Activated CD4-positive, CD25-positive, alpha-beta regulatory T cell (primary cell): ENCODE measurements around the gene SLC28A1.

ENCODE experiments used
- DNase-seq, 4 experiments: peaks; one replicate each; lab custom pipeline; 2025; lab: John Stamatoyannopoulos, UW

Gene SLC28A1

DNA sequence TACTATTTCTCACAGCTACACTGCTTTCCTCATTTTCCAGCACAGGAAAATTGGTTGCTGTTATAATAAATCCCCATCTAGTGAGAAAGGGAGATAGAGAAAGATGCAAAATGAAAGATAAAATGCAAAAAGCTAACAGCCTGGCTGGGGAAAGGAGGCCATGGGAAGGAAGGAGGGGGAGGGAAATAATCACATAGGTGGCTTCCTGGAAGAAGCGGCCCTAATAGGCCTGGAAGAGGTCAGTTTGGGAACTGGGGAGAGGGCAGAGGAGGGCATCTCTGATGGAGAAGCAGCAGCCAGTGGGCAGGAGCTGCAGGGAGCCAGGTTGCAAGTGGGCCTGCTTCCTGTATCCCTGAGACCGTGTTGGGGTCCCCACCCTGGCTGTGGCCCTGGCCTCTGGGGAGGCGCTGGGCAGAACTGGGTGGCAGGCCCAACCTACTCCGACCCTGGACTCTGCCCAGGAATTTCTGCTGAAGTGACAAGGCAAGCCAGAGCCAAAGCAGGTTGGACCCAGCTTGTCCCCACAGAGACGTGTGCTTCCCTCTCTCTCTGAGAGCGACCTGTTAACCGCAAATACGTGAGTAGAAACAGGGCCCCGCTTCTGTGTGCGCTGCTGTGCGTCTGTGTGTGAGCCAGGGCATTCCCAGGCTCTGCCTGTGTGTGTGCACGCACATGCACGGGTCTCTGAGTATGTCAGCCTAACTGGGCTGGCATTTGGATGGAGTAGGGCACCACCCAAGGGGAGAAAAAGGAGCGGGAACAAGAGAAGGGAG, 1.9 kb downstream of the SLC28A1 start:
- DNase-seq = no peak

DNA sequence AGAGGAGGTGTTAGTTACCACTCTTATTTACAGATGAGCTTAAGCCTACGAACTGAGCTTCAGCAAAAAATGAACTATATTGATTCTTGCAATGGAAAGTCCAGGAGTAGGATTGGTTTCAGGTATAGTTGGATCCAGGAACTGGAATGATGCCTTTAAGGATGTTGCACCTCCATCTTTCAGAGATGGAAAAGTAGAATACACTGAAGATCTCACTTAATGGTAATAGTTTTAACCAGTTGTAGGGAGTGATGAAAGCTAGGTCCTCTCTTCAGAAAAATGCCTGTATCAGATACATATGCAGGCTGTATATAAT, 2.5 kb downstream of the SLC28A1 start:
- DNase-seq = no peak

DNA sequence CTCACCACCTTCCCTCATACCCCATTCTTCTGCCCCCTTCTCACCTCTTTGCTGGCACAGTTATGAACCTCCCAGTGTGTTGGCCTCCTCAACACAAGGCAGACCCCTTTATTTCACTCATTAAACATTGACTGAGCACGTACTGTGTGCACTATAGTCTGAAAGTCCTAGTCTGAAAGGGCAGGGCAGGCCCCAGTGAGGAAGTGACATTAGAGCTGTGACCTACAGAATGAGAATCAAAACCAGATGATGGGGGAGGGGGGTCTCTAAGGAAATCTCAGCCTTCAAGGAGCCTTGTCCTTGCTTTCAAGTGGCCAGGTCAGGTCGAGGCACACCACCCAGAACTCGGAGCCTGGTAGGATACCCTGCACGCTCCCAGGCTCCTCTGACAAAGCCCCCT, 3.5 kb downstream of the SLC28A1 start:
- DNase-seq = no peak

DNA sequence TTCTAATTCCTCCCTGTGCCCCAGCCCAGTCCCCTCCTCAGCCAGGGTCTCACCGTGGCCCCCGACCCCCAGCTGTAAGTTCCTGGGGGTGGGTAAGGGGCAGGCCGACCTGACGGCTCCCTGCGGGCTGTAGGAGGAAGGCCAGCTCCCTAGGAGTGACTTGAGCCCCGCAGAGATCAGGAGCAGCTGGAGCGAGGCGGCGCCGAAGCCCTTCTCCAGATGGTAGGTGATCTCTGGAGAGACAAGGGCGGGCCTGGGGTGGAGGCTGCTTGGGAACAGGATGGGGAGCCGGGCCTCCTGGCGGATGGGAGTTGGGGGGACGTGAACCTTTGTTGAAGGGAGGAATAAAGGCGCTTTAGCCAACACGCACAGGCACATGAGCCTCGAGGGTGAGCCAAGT, 4.2 kb downstream of the SLC28A1 start:
- no peak for DNase-seq

DNA sequence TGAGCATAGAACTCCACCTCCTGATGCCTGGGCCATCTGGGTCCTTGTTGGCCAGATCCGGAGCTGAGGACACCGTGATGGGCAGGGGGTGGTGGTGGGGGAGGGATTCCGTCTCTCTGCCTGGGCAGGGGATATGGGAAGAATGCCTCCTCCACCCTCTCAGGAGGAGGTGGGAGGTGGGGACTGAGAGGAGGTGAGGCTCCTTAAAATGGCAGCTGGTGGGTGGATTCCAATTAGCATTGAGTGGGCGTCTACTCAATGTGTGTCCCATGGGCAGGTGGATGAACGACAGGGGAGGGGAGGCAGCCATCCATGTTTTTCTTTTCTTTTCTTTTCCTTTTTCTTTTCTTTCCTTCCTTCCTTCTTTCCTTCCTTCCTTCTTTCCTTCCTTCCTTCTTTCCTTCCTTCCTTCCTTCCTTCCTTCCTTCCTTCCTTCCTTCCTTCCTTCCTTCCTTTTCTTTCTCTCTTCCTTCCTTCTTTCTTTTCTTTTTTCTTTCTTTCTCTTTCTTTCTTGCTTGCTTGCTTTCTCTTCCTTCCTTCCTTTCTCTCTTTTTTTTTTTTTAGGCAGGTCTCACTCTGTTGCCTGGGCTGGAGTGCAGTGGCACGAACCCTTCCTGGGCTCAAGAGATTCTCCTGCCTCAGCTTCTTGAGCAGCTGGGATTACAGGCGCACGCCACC, 5.0 kb downstream of the SLC28A1 start:
- no peak for DNase-seq

DNA sequence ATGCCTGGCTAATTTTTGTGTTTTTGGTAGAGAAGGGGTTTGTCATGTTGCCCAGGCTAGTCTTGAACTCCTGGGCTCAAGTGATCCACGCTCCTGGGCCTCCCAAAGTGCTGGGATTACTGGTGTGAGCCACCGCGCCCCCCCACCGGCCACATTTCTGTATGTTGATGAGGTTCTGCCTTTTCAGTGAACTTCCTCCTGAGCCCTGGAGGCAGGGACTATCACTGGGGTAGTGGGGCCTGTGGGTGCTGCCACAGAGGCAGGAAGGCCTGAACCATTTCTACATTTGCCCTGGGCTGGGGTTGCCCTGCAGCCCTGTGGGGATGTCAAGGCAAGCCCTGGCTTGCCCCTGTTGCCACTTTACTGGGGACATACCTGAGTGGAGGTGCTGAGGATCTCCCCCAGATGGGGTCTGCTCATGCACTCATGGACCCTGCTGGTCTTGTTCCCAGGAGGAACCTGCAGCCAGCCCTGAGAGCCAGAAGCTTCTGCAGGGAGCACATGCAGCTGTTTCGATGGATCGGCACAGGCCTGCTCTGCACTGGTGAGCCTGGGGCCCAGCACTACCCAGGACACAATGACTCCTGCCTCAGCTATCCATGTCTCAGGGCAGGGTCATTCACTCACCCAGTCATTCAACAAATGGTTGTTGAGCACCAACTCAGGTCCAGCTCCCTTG, 5.7 kb downstream of the SLC28A1 start:
- DNase-seq = no peak

DNA sequence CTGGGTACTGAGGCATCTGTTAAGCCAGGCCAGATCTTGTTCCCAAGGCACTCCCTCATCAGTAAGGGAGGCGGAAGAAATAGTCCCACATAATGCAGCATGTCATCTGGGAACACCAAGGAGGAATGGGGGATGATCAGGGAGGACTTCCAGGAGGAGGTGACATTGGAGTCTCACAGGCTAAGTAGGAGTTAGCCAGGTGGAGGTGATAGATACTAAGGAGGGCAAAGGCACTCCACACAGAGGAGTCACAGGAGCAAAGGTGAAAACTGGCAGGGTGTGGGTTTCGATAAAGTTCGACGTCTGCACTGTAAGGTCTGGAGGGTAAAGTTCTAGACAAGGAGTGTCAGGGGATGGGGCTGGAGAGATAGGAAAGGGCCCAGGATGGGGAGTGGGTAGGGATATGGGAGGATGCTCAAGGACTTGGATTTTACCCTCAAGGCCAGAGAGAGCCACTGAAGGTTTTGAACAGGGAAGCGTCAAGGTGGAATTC, 6.3 kb downstream of the SLC28A1 start:
- DNase-seq = no peak

DNA sequence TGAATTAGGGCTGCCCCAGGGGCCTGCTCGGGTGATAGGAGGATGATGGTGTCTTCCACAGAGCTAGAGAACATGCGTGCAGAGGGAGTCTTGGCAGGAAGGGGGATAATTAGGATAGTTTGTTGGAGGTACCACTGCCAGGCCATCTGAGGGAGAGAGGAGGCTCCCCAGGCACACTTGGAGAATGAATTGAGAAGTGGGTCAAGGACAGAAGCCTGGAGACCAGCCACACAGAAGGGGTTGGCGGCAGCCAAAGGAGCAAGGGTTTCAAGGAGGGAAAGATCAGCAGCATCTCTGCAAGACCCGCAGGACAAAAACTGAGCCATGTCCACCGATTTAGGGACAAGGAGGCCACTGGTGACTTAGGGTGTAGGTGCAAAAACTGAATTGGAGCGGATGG, 6.9 kb downstream of the SLC28A1 start:
- DNase-seq = no peak

DNA sequence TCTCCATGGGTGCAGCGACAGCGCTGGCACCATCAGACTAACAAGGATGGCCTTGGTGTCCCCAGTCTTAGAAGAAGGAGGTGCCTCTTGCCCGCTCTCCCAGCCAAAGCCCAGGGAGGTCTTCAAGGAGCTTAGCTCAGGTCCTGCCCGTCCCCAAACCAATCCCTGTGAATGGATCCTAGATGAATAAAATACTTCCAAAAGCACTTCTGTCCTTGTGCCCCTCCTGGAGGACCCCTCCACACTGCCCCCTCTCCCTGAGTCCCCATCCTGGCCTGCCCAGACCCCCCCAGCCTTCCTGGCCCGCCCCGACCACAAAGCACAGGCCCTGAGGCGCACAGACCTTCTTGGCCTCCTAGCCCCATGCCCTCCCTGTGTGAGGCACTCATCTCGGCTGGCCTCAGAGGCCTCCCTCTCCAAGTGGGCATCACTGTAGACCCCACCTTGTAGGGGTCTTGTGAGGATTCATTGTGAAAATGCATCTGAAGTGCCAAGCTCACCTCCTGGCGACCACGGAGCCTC, 8.4 kb downstream of the SLC28A1 start:
- DNase-seq = no peak

DNA sequence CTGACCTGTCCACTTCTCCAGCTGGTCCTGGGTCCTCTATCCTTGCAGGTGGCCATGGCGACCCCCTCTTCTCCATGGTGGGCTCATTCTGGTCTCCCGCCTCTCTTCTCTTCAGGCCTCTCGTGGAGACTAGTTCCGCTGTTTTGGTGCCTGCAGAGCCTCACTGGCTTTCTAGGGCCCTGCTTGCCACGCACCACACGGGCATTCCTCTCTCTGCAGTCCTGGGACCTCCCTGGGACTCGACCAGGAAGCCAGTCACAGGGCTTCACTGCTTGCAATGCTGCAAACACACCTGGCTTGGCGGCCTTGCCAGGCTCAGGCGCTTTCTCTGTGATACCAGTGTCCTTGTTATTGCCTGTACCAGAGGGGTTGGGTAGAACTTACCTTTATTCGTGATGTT, 9.1 kb downstream of the SLC28A1 start:
- DNase-seq = no peak

DNA sequence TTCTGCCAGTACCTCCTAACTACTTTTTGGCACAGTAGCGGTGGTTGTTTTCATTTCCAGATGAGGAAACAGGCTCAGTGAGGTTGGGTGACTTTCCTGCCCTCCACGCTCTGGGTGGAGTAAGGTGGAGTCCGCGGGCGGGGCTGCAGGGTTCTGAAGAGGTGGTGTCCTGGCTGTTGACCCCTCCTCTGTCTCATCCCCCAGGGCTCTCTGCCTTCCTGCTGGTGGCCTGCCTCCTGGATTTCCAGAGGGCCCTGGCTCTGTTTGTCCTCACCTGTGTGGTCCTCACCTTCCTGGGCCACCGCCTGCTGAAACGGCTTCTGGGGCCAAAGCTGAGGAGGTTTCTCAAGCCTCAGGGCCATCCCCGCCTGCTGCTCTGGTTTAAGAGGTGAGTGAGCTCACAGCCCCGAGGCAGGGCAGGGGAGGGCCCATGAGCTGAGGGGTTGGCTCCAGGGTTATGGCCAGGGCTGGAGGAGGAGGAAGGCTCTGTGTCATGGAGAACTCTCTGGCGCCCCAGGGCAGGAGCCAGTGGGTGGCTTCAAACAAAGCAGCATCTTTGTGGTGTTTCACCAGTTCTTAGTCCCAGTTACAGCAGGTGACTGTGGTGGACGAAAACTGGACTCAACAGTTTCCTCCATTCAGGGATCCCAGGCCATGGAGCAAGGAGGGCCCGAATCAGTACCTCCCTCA, 10.4 kb downstream of the SLC28A1 start:
- no peak for DNase-seq

DNA sequence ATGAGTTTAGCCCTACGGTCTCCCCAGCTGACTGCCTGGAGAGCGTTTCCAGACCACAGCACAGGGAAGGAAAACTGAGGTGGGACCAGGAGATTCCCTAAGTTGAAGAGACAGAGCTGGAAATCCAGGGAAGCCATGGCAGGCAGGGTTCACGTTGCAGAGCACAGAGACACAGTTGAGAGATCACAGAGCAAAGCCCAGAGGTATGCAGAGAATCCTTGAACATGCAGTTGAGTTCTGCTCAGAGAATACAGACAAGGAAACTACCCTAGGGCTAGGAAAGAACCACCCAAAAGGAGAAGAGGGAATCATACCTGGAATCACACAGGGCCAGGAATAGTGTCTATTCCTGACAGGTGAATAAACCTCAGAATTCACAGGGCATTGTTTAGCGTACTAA, 14.3 kb downstream of the SLC28A1 start:
- no peak for DNase-seq

DNA sequence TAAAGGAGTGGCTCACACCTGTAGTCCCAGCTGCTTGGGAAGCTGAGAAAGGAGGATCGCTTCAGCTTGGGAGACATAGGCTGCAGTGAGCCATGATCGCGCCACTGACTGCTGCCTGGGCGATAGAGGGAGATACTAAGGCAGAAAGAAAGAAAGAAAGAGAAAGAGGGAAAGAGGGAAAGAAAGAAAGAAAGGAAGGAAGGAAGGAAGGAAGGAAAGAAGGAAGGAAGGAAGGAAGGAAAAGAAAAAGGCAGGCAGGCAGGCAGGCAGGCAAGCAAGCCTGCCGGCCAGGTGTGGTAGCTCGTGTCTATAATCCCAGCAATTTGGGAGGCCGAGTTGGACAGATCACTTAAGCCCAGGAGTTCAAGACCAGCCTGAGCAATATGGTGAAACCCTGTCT, 15.3 kb downstream of the SLC28A1 start:
- no peak for DNase-seq

DNA sequence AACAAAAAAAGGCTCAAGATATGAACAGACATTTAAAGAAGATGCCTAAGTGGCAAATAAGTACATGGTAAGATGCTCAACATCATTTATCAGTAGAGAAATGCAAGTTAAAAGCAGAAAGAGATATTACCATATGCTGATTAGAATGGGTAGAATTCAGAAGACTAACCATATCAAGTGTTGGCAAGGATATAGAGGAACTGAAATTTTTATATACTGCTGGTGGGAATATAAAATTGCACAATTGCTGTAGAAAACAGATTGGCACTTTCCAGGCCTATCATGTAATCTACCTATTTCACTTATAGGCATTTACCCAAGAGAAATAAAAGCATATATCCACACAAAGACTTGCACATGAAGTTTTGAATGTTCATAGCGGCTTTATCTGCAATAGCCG, 17.1 kb downstream of the SLC28A1 start:
- DNase-seq = no peak

DNA sequence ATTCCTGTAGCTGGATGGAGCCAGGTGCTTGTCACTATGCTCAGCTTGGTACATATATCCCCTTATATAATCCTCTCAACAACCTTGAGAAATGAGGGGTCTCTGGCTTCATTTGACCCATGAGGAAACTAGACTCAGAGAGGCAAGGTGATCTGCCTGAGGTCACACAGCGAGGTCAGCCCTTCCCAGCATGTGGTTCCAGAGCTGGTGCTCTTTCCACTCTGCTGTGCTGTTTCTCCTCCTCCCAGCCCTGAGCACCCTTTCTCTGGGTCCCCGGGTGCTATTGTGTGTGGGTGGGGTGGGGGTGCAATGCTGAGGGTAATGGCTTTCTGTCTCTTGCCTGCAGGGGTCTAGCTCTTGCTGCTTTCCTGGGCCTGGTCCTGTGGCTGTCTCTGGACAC, 19.3 kb downstream of the SLC28A1 start:
- DNase-seq = no peak

DNA sequence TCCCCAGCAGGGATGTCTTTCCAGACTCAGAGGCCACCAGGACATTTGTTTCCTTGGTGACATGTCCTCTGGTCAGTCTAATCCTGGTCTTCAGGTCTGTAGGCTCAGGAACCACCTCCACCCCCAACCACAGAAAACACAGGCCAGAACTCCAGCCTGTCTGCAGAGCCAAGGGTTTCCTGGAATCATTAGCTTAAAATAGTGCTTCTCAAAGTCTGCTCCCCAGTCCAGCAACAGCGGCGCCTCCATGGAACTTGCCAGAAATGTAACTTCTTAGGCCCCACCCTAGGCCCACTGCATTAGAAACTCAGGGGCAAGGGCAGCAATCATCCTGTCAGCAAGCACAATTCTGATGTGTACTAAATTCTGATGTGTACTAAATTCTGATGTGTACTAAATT, 20.0 kb downstream of the SLC28A1 start:
- no peak for DNase-seq

DNA sequence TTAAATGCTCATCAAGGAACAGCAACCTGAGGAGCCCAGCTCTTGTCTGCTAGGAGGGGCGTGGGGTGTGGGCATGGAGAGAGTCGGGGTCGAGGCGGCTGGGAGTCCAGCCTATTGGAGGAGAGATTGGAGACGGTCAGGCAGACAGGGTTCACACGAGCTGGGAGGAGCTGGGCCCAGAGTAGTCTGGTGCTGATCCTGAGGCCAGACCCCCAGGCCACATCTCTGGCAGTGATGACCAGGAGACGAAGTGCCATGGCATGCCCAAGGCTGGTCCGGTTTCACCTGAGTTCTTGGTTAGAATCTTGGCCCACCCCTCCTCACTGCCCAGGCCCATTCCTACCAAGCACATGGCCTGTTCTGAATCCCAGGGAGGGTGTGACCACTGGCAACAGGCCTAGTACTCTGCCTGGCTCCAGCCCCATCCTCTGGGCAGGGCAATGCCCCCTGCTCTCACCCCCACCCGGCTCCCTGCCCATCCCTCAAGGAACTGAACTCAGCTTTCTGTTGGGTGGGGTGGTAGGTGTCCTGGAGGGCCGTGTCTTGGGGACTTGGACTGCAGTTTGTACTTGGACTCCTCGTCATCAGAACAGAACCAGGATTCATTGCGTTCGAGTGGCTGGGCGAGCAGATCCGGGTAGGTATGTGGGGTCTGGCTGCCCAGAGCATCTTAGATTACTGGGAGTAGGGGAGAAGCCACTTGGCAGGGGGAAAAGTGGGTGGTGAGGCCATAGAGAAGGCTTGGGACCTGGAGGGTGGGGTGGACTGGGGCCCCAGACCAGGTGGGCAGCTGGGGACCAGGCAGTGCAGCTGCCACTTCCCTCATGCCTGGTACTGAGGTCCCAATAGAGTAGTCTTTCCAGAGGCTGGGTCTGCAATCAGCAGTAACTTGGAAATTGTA, 20.8 kb downstream of the SLC28A1 start:
- no peak for DNase-seq

DNA sequence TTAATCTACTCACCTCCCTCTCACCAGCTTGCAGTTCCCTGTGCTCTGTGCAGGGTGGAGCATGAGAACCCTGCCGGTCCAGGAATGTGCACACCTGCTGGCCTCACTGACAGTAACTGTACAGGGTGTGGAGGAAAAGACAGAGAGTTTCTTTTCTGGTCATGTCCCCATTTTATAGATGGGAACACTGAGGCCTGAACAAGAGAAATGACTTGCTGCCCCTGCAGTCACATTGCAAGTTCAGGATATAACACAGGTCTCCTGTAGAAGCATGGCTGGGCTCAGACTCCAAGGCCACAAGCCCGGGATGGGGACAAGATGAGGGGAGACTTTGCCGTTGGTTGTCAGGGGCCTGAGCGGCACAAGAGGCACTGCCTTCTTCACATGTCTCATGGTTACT, 23.3 kb downstream of the SLC28A1 start:
- no peak for DNase-seq

DNA sequence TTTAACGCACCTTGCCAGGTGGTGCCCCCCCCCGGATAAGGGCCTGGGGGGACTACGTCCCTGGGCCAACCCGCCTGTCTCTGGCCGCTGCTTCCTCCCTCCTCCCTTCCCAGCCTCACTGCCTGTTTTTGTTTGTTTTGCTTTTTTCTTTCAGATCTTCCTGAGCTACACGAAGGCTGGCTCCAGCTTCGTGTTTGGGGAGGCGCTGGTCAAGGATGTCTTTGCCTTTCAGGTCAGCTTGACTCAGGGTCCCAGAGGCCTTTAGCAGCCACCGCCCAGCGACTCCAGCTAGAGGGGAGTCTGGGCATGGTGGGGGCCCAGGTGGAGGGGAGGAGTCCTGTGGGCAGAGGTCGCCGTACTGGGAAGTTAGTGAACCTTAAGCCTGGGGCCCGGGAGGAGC, 24.1 kb downstream of the SLC28A1 start:
- DNase-seq = no peak

DNA sequence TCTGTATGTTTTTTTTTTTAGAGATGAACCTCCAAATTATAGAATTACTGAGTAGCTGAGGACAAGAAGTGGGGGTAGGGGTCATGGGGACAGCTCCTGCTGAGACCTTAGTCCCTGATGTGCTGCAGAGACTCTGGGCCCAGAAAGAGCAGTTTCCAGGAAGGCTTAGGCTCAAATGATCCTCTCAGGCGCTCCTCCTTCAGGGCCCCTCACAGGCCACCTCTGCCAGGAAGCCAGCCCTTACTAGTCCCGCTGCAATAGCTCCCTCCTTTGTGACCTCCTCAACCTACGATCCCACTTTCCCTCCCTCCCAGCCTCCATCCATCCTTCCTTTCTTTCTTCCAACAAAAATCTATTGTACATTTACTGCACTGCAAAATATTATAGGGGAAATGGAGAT, 24.6 kb downstream of the SLC28A1 start:
- no peak for DNase-seq

DNA sequence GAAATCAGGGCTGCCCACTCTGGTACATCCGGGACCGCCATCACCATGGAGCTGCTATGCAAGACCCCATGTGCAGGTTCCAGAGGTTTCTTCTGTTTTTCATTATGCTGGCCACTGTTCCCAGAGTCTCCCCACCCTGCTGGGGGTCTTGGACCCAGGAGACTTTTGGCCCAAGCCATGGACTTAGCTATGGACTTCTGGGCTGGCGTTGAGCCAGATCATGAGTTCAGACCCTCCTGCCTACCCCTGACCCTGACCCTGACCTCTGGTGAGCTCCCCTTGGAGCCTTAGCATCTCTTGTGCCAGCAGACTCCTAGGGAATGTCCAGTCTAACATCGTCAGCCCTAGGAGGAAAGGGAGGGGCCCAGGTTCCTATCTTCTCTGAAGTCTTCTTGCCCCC, 25.3 kb downstream of the SLC28A1 start:
- DNase-seq = no peak
